GM12891 (cell line): Measurements from ENCODE around the gene SCO2.
"Not testable (repeated sequence)": the region's sequence is repeated elsewhere in the genome, so short reads cannot be mapped to it uniquely, and the experiment has no call there.

Experiments used
- DNase-seq: peaks from one replicate; pipeline ENCODE4 v3.0.0; 2011; ENCODE audit warnings: low spot score; ENCODE audit not compliant: insufficient read length
- FAIRE-seq: peaks from 2 replicates; lab custom pipeline; 2011; peaks lifted over from hg19 to GRCh38; lab: Jason Lieb, UNC
- PAX5 ChIP-seq: IDR thresholded peaks from 2 replicates; pipeline ENCODE4 v1.6.1; 2011; ENCODE audit warnings: low read length, moderate library complexity, mild to moderate bottlenecking; ENCODE audit not compliant: insufficient read depth, severe bottlenecking
- POLR2A ChIP-seq: IDR thresholded peaks from 2 replicates; pipeline ENCODE4 v1.6.1; 2011; ENCODE audit warnings: low read depth, low read length, control low read depth
- POLR2AphosphoS5 ChIP-seq: IDR thresholded peaks from 2 replicates; pipeline ENCODE4 v1.6.1; 2011; ENCODE audit warnings: low read depth, low read length, control low read depth
- POU2F2 ChIP-seq: IDR thresholded peaks from 2 replicates; pipeline ENCODE4 v1.6.1; 2011; ENCODE audit warnings: low read depth, mild to moderate bottlenecking, control low read depth, low read length, moderate library complexity
- SPI1 ChIP-seq: IDR thresholded peaks from 2 replicates; pipeline ENCODE4 v1.6.1; 2011; ENCODE audit warnings: low read depth, low read length, control low read depth
- TAF1 ChIP-seq: IDR thresholded peaks from 2 replicates; pipeline ENCODE4 v1.6.1; 2011; ENCODE audit warnings: low read depth, low read length, control low read depth

The SCO2 gene

GRCh38 chr22:50542416-50542927, 17.1 kb upstream of the SCO2 start:
- no peak for DNase-seq
- peak; percentile 97 for FAIRE-seq
- TF ChIP-seq POLR2AphosphoS5 (peak; percentile 51; the same call in 1 of the 2 replicates), PAX5 (no peak), POLR2A (peak; percentile 15; the same call in 1 of the 2 replicates), SPI1 (no peak), TAF1 (no peak), POU2F2 (0 out of 2 replicates have a peak, but pooled peaks have one; percentile 34)

- not testable (repeated sequence) for DNase-seq
- peak; percentile 82 for FAIRE-seq
Measured at GRCh38 chr22:50541667-50542026, 16.2 kb upstream of the SCO2 start.

GRCh38 chr22:50540381-50540780, 15.0 kb upstream of the SCO2 start:
- no peak for DNase-seq
- TF ChIP-seq PAX5 (no peak), TAF1 (no peak), POLR2AphosphoS5 (no peak), POU2F2 (no peak), POLR2A (no peak), SPI1 (no peak)
- no peak for FAIRE-seq

GRCh38 chr22:50537765-50538164, 12.4 kb upstream of the SCO2 start:
- DNase-seq (no peak), FAIRE-seq (no peak)

GRCh38 chr22:50536226-50536625, 10.8 kb upstream of the SCO2 start:
- no peak for DNase-seq
- peak; percentile 62 for FAIRE-seq
- TF ChIP-seq PAX5 (no peak), SPI1 (no peak), POU2F2 (no peak), POLR2A (no peak), TAF1 (no peak), POLR2AphosphoS5 (no peak)

More at GRCh38 chr22:50537765-50538164, 12.4 kb upstream of the SCO2 start:
- TF ChIP-seq POLR2AphosphoS5 (no peak), TAF1 (no peak), PAX5 (no peak), POLR2A (no peak), POU2F2 (no peak)

- peak; percentile 28 for FAIRE-seq
- TF ChIP-seq POLR2A (no peak), POLR2AphosphoS5 (no peak), SPI1 (no peak), TAF1 (no peak), POU2F2 (no peak), PAX5 (no peak)
- DNase-seq: no peak
Measured at GRCh38 chr22:50535113-50535512, 9.7 kb upstream of the SCO2 start.

GRCh38 chr22:50533856-50534711, 8.7 kb upstream of the SCO2 start:
- TF ChIP-seq POLR2A: peak; percentile 54; the same call in 1 of the 2 replicates
- not testable (repeated sequence) for DNase-seq
- FAIRE-seq: peak; percentile 95

- DNase-seq (no peak), FAIRE-seq (peak; percentile 69)
- TF ChIP-seq TAF1 (no peak), POU2F2 (no peak), PAX5 (no peak), POLR2AphosphoS5 (no peak), SPI1 (no peak), POLR2A (no peak)
Measured at GRCh38 chr22:50532824-50533796, 7.7 kb upstream of the SCO2 start.

GRCh38 chr22:50531962-50532674, 6.7 kb upstream of the SCO2 start:
- DNase-seq (peak; percentile 13), FAIRE-seq (peak; percentile 28)
- TF ChIP-seq TAF1 (peak; percentile 27; the same call in 1 of the 2 replicates), POU2F2 (peak; percentile 47; the same call in 1 of the 2 replicates), POLR2A (peak; percentile 50), PAX5 (no peak)
